GM12892 (cell line): ENCODE results near the gene NAT16.

Experiments
- POLR2A ChIP-seq: IDR thresholded peaks from 2 replicates; pipeline ENCODE4 v1.6.1; 2011; ENCODE audit warnings: low read depth, low read length, control low read depth
- POLR2AphosphoS5 ChIP-seq: IDR thresholded peaks from 2 replicates; pipeline ENCODE4 v1.6.1; 2011; ENCODE audit warnings: low read depth, low read length, control low read depth

GRCh38 chr7:101154693-101155102, 25.4 kb downstream of the NAT16 start:
- TF ChIP-seq POLR2A = no peak
- TF ChIP-seq POLR2AphosphoS5 = no peak
